ENCODE measurements around the gene KCNT1. TPM values are rescaled to one million over a fixed set of nuclear protein-coding genes. Genes with fewer than 3 reads are reported as not detected.

KCNT1 gene
- total and polyA plus RNA-seq, 2 donors (not counting 3 experiments of a cell fraction or from before 2014, with no cell fraction given), result not detected

DNA sequence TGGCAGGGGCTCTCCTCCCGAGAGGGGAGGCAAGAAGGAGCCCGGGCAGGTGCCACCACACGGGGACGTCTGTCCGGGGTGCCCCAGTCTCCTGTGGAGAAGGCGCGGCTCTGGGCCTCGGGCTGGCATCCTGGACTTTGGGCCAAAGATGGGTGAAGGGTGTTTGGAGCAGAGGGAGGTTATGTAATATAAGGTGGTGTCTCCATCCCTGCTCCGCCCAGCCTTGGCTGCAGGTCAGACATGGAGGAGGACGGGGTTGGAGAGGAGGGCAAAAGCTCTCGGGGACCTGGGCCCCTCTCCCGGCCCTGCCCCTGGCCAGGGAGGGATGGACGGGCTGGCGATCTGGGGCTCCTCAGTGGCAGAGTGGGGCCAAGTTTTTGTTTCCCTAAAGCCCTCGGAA is 1.5 kb upstream of the KCNT1 start:
- Histone ChIP-seq H3K27ac (ENCODE audit: insufficient read depth, low read depth, low read length) (no peak overlapping the region), H3K9me3 (replicated peaks; ENCODE audit: control insufficient read depth, insufficient read depth, low read length) (no peaks in the 10 kb centered on the region), H3K9me1 (replicated peaks; ENCODE audit: control insufficient read depth, extremely low read depth, insufficient read depth, low read length) (no peaks in the 10 kb centered on the region), H3K79me2 (ENCODE audit: control insufficient read depth, insufficient read depth, low read length) (no peaks in the 10 kb centered on the region), H3K36me3 (ENCODE audit: control insufficient read depth in 2 of 2, extremely low read depth in 1 of 2, insufficient read depth in 2 of 2, low read length in 2 of 2) (no peaks in the 10 kb centered on the region), H4K20me1 (replicated peaks; ENCODE audit: control insufficient read depth, extremely low read depth, insufficient read depth, low read length) (no peaks in the 10 kb centered on the region), H3K27me3 (ENCODE audit: control insufficient read depth in 2 of 2, insufficient read depth in 2 of 2, low read length in 2 of 2) (peaks cover 0 to 2% of the 10 kb centered on the region in 2 experiments), H2AFZ (ENCODE audit: low read depth, low read length) (no peak overlapping the region), H3K4me1 (ENCODE audit: control insufficient read depth, extremely low read depth, insufficient read depth, low read length) (peaks cover 2% of the 10 kb centered on the region), H3K9ac (replicated peaks; ENCODE audit: extremely low read depth, insufficient read depth, low read length) (no peak overlapping the region), H3K4me2 (ENCODE audit: insufficient read depth, low read length) (no peak overlapping the region), H3K4me3 (replicated peaks in 1 of 3; ENCODE audit: insufficient read depth in 1 of 3, low read depth in 1 of 3, low read length in 3 of 3) (no peak overlapping the region)
- DNase-seq (ENCODE audit: low read depth, low spot score) (no peak), FAIRE-seq (no peak)
- POLR2A ChIA-PET, result no interaction called here
- BruUV-seq (replicated peaks), result no TSS peak
- intact Hi-C loops (cut with micrococcal nuclease) (loop anchor here (5.0 kb wide), 2 partner anchors 37 to 98 kb away; no protein-coding TSS in a partner anchor), dilution Hi-C loops (cut with MboI; ENCODE audit: extremely low pct_ligation_motif_present, low sequenced_read_pairs) (no loop called here)
- TF ChIP-seq, protein P1, sequence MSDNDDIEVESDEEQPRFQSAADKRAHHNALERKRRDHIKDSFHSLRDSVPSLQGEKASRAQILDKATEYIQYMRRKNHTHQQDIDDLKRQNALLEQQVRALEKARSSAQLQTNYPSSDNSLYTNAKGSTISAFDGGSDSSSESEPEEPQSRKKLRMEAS (IDR thresholded peaks at IDR 0.05; ENCODE audit: insufficient read depth, insufficient read length), result no peak
- no peak for TF ChIP-seq GATA2 (IDR thresholded peaks at IDR 0.05; ENCODE audit: insufficient read depth, insufficient read length, low read depth, low read length)
- TF ChIP-seq, protein P2, sequence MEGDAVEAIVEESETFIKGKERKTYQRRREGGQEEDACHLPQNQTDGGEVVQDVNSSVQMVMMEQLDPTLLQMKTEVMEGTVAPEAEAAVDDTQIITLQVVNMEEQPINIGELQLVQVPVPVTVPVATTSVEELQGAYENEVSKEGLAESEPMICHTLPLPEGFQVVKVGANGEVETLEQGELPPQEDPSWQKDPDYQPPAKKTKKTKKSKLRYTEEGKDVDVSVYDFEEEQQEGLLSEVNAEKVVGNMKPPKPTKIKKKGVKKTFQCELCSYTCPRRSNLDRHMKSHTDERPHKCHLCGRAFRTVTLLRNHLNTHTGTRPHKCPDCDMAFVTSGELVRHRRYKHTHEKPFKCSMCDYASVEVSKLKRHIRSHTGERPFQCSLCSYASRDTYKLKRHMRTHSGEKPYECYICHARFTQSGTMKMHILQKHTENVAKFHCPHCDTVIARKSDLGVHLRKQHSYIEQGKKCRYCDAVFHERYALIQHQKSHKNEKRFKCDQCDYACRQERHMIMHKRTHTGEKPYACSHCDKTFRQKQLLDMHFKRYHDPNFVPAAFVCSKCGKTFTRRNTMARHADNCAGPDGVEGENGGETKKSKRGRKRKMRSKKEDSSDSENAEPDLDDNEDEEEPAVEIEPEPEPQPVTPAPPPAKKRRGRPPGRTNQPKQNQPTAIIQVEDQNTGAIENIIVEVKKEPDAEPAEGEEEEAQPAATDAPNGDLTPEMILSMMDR (IDR thresholded peaks at IDR 0.05; ENCODE audit: extremely low read depth in 1 of 2, insufficient read depth in 1 of 2, low read depth in 1 of 2, low read length in 2 of 2), result no peak
- TF ChIP-seq JUN (IDR thresholded peaks at IDR 0.05; ENCODE audit: borderline replicate concordance, insufficient read depth, insufficient read length, low read depth), result no peak
- TF ChIP-seq FOS (IDR thresholded peaks at IDR 0.05; ENCODE audit: borderline replicate concordance, insufficient read depth, low read length), result no peak
- CTCF ChIA-PET, result interaction anchor here (1.2 kb wide), 1 partner anchor 24 kb away, joined by 4 read pairs; no protein-coding TSS in a partner anchor
